Ovary (tissue), 9 donors: ENCODE data around the gene ITPR1. TPM values are rescaled to one million over a fixed set of nuclear protein-coding genes. Genes with fewer than 3 reads are reported as not detected.

ENCODE experiments used
- DNase-seq, 5 donors: peaks; one replicate each; pipeline ENCODE4 v3.0.0-alpha.2; 2019 to 2020
- H3K27ac ChIP-seq, 2 donors: fragments of 200-600 bp; one replicate each; pipeline versions ENCODE4 v1.5.1 to v1.8.0; 2019 to 2022
- H3K27me3 ChIP-seq: fragments of 200-600 bp; one replicate; pipeline ENCODE4 v1.8.0; 2022
- H3K36me3 ChIP-seq: fragments of 200-600 bp; sonication (generic); one replicate; pipeline ENCODE4 v1.5.1; 2019
- H3K4me1 ChIP-seq: one replicate; pipeline ENCODE4 v1.8.1; 2013; ENCODE audit warnings: mild to moderate bottlenecking, moderate library complexity; ENCODE audit not compliant: insufficient read depth
- H3K4me3 ChIP-seq: fragments of 200-600 bp; sonication (generic); one replicate; pipeline ENCODE4 v1.5.1; 2017
- H3K9me3 ChIP-seq, 2 donors: fragments of 200-600 bp in 1 of 2; sonication (generic) in 1 of 2; one replicate each; pipeline versions ENCODE4 v1.5.1 to v1.8.1; 2013 to 2019; ENCODE audit warnings: mild to moderate bottlenecking in 1 of 2, moderate library complexity in 1 of 2
- CTCF ChIP-seq, 3 donors: fragments of 450-650 bp in 2 of 3; fragments of 200-600 bp in 1 of 3; IDR thresholded peaks; one replicate each; pipeline versions ENCODE4 v1.5.1 to v1.8.0; 2016 to 2022; ENCODE audit warnings: antibody characterized with exemption in 3 of 3, mild to moderate bottlenecking in 1 of 3
- EP300 ChIP-seq: sonication (generic); formaldehyde crosslinking; IDR thresholded peaks from one replicate; pipeline ENCODE4 v1.6.1; 2017; ENCODE audit warnings: antibody characterized with exemption
- POLR2A ChIP-seq: fragments of 450-650 bp; IDR thresholded peaks from one replicate; pipeline ENCODE4 v1.6.1; 2017; ENCODE audit warnings: antibody characterized with exemption, mild to moderate bottlenecking, moderate library complexity
- WGBS, 3 donors: extraction: QIAGEN DNeasy Blood & Tissue Kit in 1 of 3; methylation state at CpG; one replicate each; pipeline versions ENCODE4 v1.1.5 to v1.1.7; 2013 to 2017; 5-methylcytosine and 5-hydroxymethylcytosine counted together
- intact Hi-C, 4 donors: fragments of 100-400 bp; cut with DNase I; formaldehyde crosslinking; loops; one replicate each; pipeline versions ENCODE4 v1.11.0 to v1.15.1; 2022 to 2023
- polyA plus RNA-seq, 2 donors: library from polyadenylated mRNA; stranded (reverse); fragments of 200-250 nt in 1 of 2; fragments of 350-450 nt in 1 of 2; fragmentation: Illumina TruSeq in 1 of 2; extraction: RNeasy Lipid Tissue Mini Kit (QIAGEN cat#74804) in 1 of 2; gene quantifications; one replicate each; pipeline ENCODE4 v1.2.3, GENCODE V29; 2013 to 2014
- total RNA-seq, 7 donors: library from RNA; depleted of rRNA in 2 of 7; stranded (reverse); fragments of >200 nt in 2 of 7; fragmentation: NEBNext Ultra II Directional in 3 of 7; extraction: Animal tissue kit (Norgen Biotek cat#: 25700) in 3 of 7; gene quantifications; one replicate each; pipeline versions ENCODE4 v1.1.0 to v1.2.4, GENCODE V29; 2016 to 2023
- donor health status: DM: no; HTN: no; CAD: no; lungs with moderate emphysema.
- donor health status: DM: no; HTN: no; CAD: no.
- donor health status: Bipolar disorder and iron deficiency.
- donor health status: DM: yes; HTN: yes; CAD: no.
- donor health status: DM: no; HTN: no; CAD: no.
- donor health status: DM: yes; HTN: yes; CAD: no.

The ITPR1 gene
- total and polyA plus RNA-seq, 9 donors: 59.5 to 313 (median 144) TPM

GRCh38 chr3:4561661-4562060, 68.5 kb downstream of the ITPR1 start:
- Histone ChIP-seq H3K27me3 (no peaks in the 10 kb centered on the region), H3K4me1 (peaks cover 3% of the 10 kb centered on the region), H3K27ac (no peak overlapping the region), H3K9me3 (no peaks in the 10 kb centered on the region), H3K4me3 (no peak overlapping the region), H3K36me3 (no peaks in the 10 kb centered on the region)
- DNase-seq: no peak
- WGBS, 3 donors: 45 to 63% (median 51%) methylated on average over 2 of the region's 2 CpGs
- TF ChIP-seq POLR2A: no peak
- no peak for TF ChIP-seq EP300
- TF ChIP-seq CTCF (IDR thresholded peaks at IDR 0.05): no peak
- intact Hi-C loops: no loop called here

GRCh38 chr3:4562595-4562994, 69.4 kb downstream of the ITPR1 start:
- WGBS, 3 donors: 83 to 88% (median 83%) methylated on average over 4 of the region's 4 CpGs
- Histone ChIP-seq H3K4me1 (peaks cover 3% of the 10 kb centered on the region), H3K36me3 (no peaks in the 10 kb centered on the region), H3K4me3 (no peak overlapping the region), H3K27me3 (no peaks in the 10 kb centered on the region), H3K9me3 (no peaks in the 10 kb centered on the region), H3K27ac (no peak overlapping the region)
- intact Hi-C loops: no loop called here
- TF ChIP-seq CTCF (IDR thresholded peaks at IDR 0.05) (no peak), EP300 (no peak), POLR2A (no peak)
- no peak for DNase-seq

GRCh38 chr3:4564270-4564669, 71.1 kb downstream of the ITPR1 start:
- H3K27ac ChIP-seq: no peak overlapping the region
- H3K36me3 ChIP-seq: no peaks in the 10 kb centered on the region
- intact Hi-C loops: no loop called here
- H3K4me3 ChIP-seq: no peak overlapping the region
- H3K9me3 ChIP-seq: no peaks in the 10 kb centered on the region
- DNase-seq: no peak
- H3K4me1 ChIP-seq: peaks cover 3% of the 10 kb centered on the region
- 94 to 97% (median 96%) methylated on average over 7 of the region's 7 CpGs for WGBS, 3 donors
- TF ChIP-seq CTCF (IDR thresholded peaks at IDR 0.05): no peak
- no peak for TF ChIP-seq POLR2A
- TF ChIP-seq EP300: no peak
- no peaks in the 10 kb centered on the region for H3K27me3 ChIP-seq

GRCh38 chr3:4564928-4565586, 71.9 kb downstream of the ITPR1 start:
- WGBS, 3 donors: 68 to 70% (median 68%) methylated on average over 5 of the region's 5 CpGs
- H3K36me3 ChIP-seq: no peaks in the 10 kb centered on the region
- intact Hi-C loops: no loop called here
- no peaks in the 10 kb centered on the region for H3K9me3 ChIP-seq
- H3K4me3 ChIP-seq: no peak overlapping the region
- DNase-seq: no peak
- peaks cover 3% of the 10 kb centered on the region for H3K4me1 ChIP-seq
- no peaks in the 10 kb centered on the region for H3K27me3 ChIP-seq
- TF ChIP-seq POLR2A (no peak), EP300 (no peak), CTCF (IDR thresholded peaks at IDR 0.05) (no peak)
- no peak overlapping the region for H3K27ac ChIP-seq
